ENCODE measurements around the gene TIAM2.
A peak's percentile ranks its signal among the peaks of the same experiment; 100 is the strongest.
"Not testable (repeated sequence)": the region's sequence is repeated elsewhere in the genome, so short reads cannot be mapped to it uniquely, and the experiment has no call there.

Gene TIAM2

GRCh38 chr6:155117256-155117655 is 122.1 kb downstream of the TIAM2 start:
- Histone ChIP-seq H2BK120ac (ENCODE audit: low read depth, low read length) (no peak overlapping the region), H3K27ac (ENCODE audit: low read depth, low read length) (no peak overlapping the region), H3K4me2 (ENCODE audit: low read length) (no peak overlapping the region), H4K8ac (ENCODE audit: low read depth, low read length) (no peak overlapping the region), H3K79me2 (ENCODE audit: control insufficient read depth, insufficient read depth, low read length) (no peaks in the 10 kb centered on the region), H3K4ac (ENCODE audit: low read depth, low read length) (no peak overlapping the region), H3K23ac (ENCODE audit: low read length) (no peak overlapping the region), H3K79me1 (ENCODE audit: low read length) (no peaks in the 10 kb centered on the region), H3K9ac (ENCODE audit: low read length) (no peak overlapping the region), H3K4me1 (ENCODE audit: control insufficient read depth, low read depth, low read length) (no peaks in the 10 kb centered on the region), H2BK15ac (replicated peaks; ENCODE audit: low read depth) (no peak overlapping the region), H2BK5ac (ENCODE audit: low read length) (no peak overlapping the region), H3K36me3 (ENCODE audit: control insufficient read depth, insufficient read depth, low read length) (no peaks in the 10 kb centered on the region), H3K56ac (ENCODE audit: low read length) (no peak overlapping the region), H3K27me3 (ENCODE audit: insufficient read depth, low read length, poor library complexity) (no peaks in the 10 kb centered on the region), H3K18ac (ENCODE audit: low read length) (no peak overlapping the region), H2AK5ac (ENCODE audit: low read length) (no peak overlapping the region), H3K4me3 (ENCODE audit: low read length) (no peak overlapping the region), H4K5ac (ENCODE audit: low read length) (no peak overlapping the region)
- DNase-seq, result no peak
- WGBS (ENCODE audit: extremely low coverage, insufficient coverage, low lambda C conversion rate), result no CpG with 5 or more reads among the region's 13 CpGs

- H2BK15ac ChIP-seq (replicated peaks; ENCODE audit: low read depth), result no peak overlapping the region
- H4K5ac ChIP-seq (ENCODE audit: low read length), result no peak overlapping the region
- no peak overlapping the region for H2BK120ac ChIP-seq (ENCODE audit: low read depth, low read length)
- no peak overlapping the region for H3K27ac ChIP-seq (ENCODE audit: low read depth, low read length)
- H2BK5ac ChIP-seq (ENCODE audit: low read length), result no peak overlapping the region
- H3K36me3 ChIP-seq (ENCODE audit: control insufficient read depth, insufficient read depth, low read length), result no peaks in the 10 kb centered on the region
- H3K56ac ChIP-seq (ENCODE audit: low read length), result no peak overlapping the region
- WGBS (ENCODE audit: extremely low coverage, insufficient coverage, low lambda C conversion rate), result no CpG with 5 or more reads among the region's 5 CpGs
- H3K4me3 ChIP-seq (ENCODE audit: low read length), result no peak overlapping the region
- H3K79me2 ChIP-seq (ENCODE audit: control insufficient read depth, insufficient read depth, low read length), result no peaks in the 10 kb centered on the region
- no peak overlapping the region for H2AK5ac ChIP-seq (ENCODE audit: low read length)
- H3K18ac ChIP-seq (ENCODE audit: low read length), result no peak overlapping the region
- H3K9ac ChIP-seq (ENCODE audit: low read length), result no peak overlapping the region
- no peak overlapping the region for H3K23ac ChIP-seq (ENCODE audit: low read length)
- no peak for DNase-seq
- no peaks in the 10 kb centered on the region for H3K79me1 ChIP-seq (ENCODE audit: low read length)
- no peaks in the 10 kb centered on the region for H3K27me3 ChIP-seq (ENCODE audit: insufficient read depth, low read length, poor library complexity)
- no peak overlapping the region for H3K4me2 ChIP-seq (ENCODE audit: low read length)
- no peaks in the 10 kb centered on the region for H3K4me1 ChIP-seq (ENCODE audit: control insufficient read depth, low read depth, low read length)
- no peak overlapping the region for H4K8ac ChIP-seq (ENCODE audit: low read depth, low read length)
- H3K4ac ChIP-seq (ENCODE audit: low read depth, low read length), result no peak overlapping the region
These were observed 122.7 kb downstream of the TIAM2 start for GRCh38 chr6:155117785-155118184.

GRCh38 chr6:155119201-155119600 is 124.1 kb downstream of the TIAM2 start:
- not testable (repeated sequence) for H3K9ac ChIP-seq (ENCODE audit: low read length); H3K4ac ChIP-seq (ENCODE audit: low read depth, low read length); H3K4me2 ChIP-seq (ENCODE audit: low read length); H3K27me3 ChIP-seq (ENCODE audit: insufficient read depth, low read length, poor library complexity); H3K23ac ChIP-seq (ENCODE audit: low read length); H3K4me1 ChIP-seq (ENCODE audit: control insufficient read depth, low read depth, low read length); DNase-seq; H3K56ac ChIP-seq (ENCODE audit: low read length); H2BK5ac ChIP-seq (ENCODE audit: low read length); H3K36me3 ChIP-seq (ENCODE audit: control insufficient read depth, insufficient read depth, low read length); H3K27ac ChIP-seq (ENCODE audit: low read depth, low read length); H2BK120ac ChIP-seq (ENCODE audit: low read depth, low read length); H4K8ac ChIP-seq (ENCODE audit: low read depth, low read length); H4K5ac ChIP-seq (ENCODE audit: low read length); H3K79me2 ChIP-seq (ENCODE audit: control insufficient read depth, insufficient read depth, low read length); H2AK5ac ChIP-seq (ENCODE audit: low read length); H2BK15ac ChIP-seq (replicated peaks; ENCODE audit: low read depth); H3K4me3 ChIP-seq (ENCODE audit: low read length); H3K79me1 ChIP-seq (ENCODE audit: low read length); H3K18ac ChIP-seq (ENCODE audit: low read length)
- WGBS (ENCODE audit: extremely low coverage, insufficient coverage, low lambda C conversion rate), result no CpG with 5 or more reads among the region's 5 CpGs

- Histone ChIP-seq H3K4me2 (ENCODE audit: low read length) (no peak overlapping the region), H3K4me1 (ENCODE audit: control insufficient read depth, low read depth, low read length) (no peaks in the 10 kb centered on the region), H2BK5ac (ENCODE audit: low read length) (no peak overlapping the region), H3K4ac (ENCODE audit: low read depth, low read length) (no peak overlapping the region), H3K4me3 (ENCODE audit: low read length) (no peak overlapping the region), H3K27me3 (ENCODE audit: insufficient read depth, low read length, poor library complexity) (no peaks in the 10 kb centered on the region), H3K79me1 (ENCODE audit: low read length) (no peaks in the 10 kb centered on the region), H2AK5ac (ENCODE audit: low read length) (no peak overlapping the region), H3K9ac (ENCODE audit: low read length) (no peak overlapping the region), H3K56ac (ENCODE audit: low read length) (no peak overlapping the region), H2BK120ac (ENCODE audit: low read depth, low read length) (no peak overlapping the region), H4K8ac (ENCODE audit: low read depth, low read length) (no peak overlapping the region), H3K23ac (ENCODE audit: low read length) (no peak overlapping the region), H3K27ac (ENCODE audit: low read depth, low read length) (no peak overlapping the region), H2BK15ac (replicated peaks; ENCODE audit: low read depth) (no peak overlapping the region), H3K18ac (ENCODE audit: low read length) (no peak overlapping the region), H3K79me2 (ENCODE audit: control insufficient read depth, insufficient read depth, low read length) (no peaks in the 10 kb centered on the region), H3K36me3 (ENCODE audit: control insufficient read depth, insufficient read depth, low read length) (no peaks in the 10 kb centered on the region), H4K5ac (ENCODE audit: low read length) (no peak overlapping the region)
- DNase-seq, result peak; percentile 88
- WGBS (ENCODE audit: extremely low coverage, insufficient coverage, low lambda C conversion rate), result no CpG with 5 or more reads among the region's 6 CpGs
These were observed 124.9 kb downstream of the TIAM2 start for GRCh38 chr6:155120034-155120433.

- Histone ChIP-seq H3K27me3 (ENCODE audit: insufficient read depth, low read length, poor library complexity) (no peaks in the 10 kb centered on the region), H2BK120ac (ENCODE audit: low read depth, low read length) (no peak overlapping the region), H3K4me1 (ENCODE audit: control insufficient read depth, low read depth, low read length) (no peaks in the 10 kb centered on the region), H3K56ac (ENCODE audit: low read length) (peak overlapping the region; percentile 20), H3K4me3 (ENCODE audit: low read length) (no peak overlapping the region), H2AK5ac (ENCODE audit: low read length) (no peak overlapping the region), H3K79me1 (ENCODE audit: low read length) (no peaks in the 10 kb centered on the region), H3K4ac (ENCODE audit: low read depth, low read length) (no peak overlapping the region), H3K27ac (ENCODE audit: low read depth, low read length) (no peak overlapping the region), H3K18ac (ENCODE audit: low read length) (no peak overlapping the region), H3K4me2 (ENCODE audit: low read length) (no peak overlapping the region), H3K79me2 (ENCODE audit: control insufficient read depth, insufficient read depth, low read length) (no peaks in the 10 kb centered on the region), H3K36me3 (ENCODE audit: control insufficient read depth, insufficient read depth, low read length) (no peaks in the 10 kb centered on the region), H3K23ac (ENCODE audit: low read length) (no peak overlapping the region), H2BK15ac (replicated peaks; ENCODE audit: low read depth) (no peak overlapping the region), H4K5ac (ENCODE audit: low read length) (no peak overlapping the region), H4K8ac (ENCODE audit: low read depth, low read length) (no peak overlapping the region), H3K9ac (ENCODE audit: low read length) (no peak overlapping the region), H2BK5ac (ENCODE audit: low read length) (no peak overlapping the region)
- DNase-seq, result no peak
- WGBS (ENCODE audit: extremely low coverage, insufficient coverage, low lambda C conversion rate), result no CpG with 5 or more reads among the region's 4 CpGs
These were observed 126.2 kb downstream of the TIAM2 start for GRCh38 chr6:155121294-155121693.

- DNase-seq, result peak; percentile 78
These were observed 126.6 kb downstream of the TIAM2 start for GRCh38 chr6:155121699-155122098.

More at GRCh38 chr6:155121699-155122098, 126.6 kb downstream of the TIAM2 start:
- Histone ChIP-seq H3K4me2 (ENCODE audit: low read length) (no peak overlapping the region), H2AK5ac (ENCODE audit: low read length) (no peak overlapping the region), H4K5ac (ENCODE audit: low read length) (no peak overlapping the region), H3K79me1 (ENCODE audit: low read length) (no peaks in the 10 kb centered on the region), H3K23ac (ENCODE audit: low read length) (no peak overlapping the region), H2BK15ac (replicated peaks; ENCODE audit: low read depth) (no peak overlapping the region), H3K79me2 (ENCODE audit: control insufficient read depth, insufficient read depth, low read length) (no peaks in the 10 kb centered on the region), H3K18ac (ENCODE audit: low read length) (no peak overlapping the region), H3K27ac (ENCODE audit: low read depth, low read length) (no peak overlapping the region), H2BK5ac (ENCODE audit: low read length) (no peak overlapping the region), H3K56ac (ENCODE audit: low read length) (peak overlapping the region; percentile 20), H3K36me3 (ENCODE audit: control insufficient read depth, insufficient read depth, low read length) (no peaks in the 10 kb centered on the region), H3K9ac (ENCODE audit: low read length) (no peak overlapping the region), H3K4me1 (ENCODE audit: control insufficient read depth, low read depth, low read length) (no peaks in the 10 kb centered on the region), H2BK120ac (ENCODE audit: low read depth, low read length) (no peak overlapping the region), H3K4me3 (ENCODE audit: low read length) (no peak overlapping the region), H3K27me3 (ENCODE audit: insufficient read depth, low read length, poor library complexity) (no peaks in the 10 kb centered on the region), H3K4ac (ENCODE audit: low read depth, low read length) (no peak overlapping the region), H4K8ac (ENCODE audit: low read depth, low read length) (no peak overlapping the region)
- WGBS (ENCODE audit: extremely low coverage, insufficient coverage, low lambda C conversion rate), result no CpG with 5 or more reads among the region's 11 CpGs

Data from mesendoderm (in vitro differentiated cells).